ENCODE results near the gene LMO1. TPM values are rescaled to one million over a fixed set of nuclear protein-coding genes. Genes with fewer than 3 reads are reported as not detected.

The LMO1 gene
- total and polyA plus RNA-seq, 4 donors, result not detected

- Histone ChIP-seq H3K9me3 (ENCODE audit: control insufficient read depth in 4 of 4, low read length in 3 of 4) (no peaks in the 10 kb centered on the region), H3K4me3 (ENCODE audit: low read depth in 1 of 3, low read length in 3 of 3) (peak overlapping the region in 1 of 3 donors; percentile 44), H3K27me3 (ENCODE audit: control insufficient read depth in 4 of 4, insufficient read depth in 4 of 4, low read length in 3 of 4) (peaks cover 5 to 31% (median 15%) of the 10 kb centered on the region in 4 donors), H3K9ac (ENCODE audit: low read depth in 1 of 2, low read length in 2 of 2) (no peak overlapping the region), H3K36me3 (ENCODE audit: control insufficient read depth in 4 of 4, insufficient read depth in 3 of 4, low read depth in 1 of 4, low read length in 3 of 4) (no peaks in the 10 kb centered on the region), H3K4me1 (ENCODE audit: control insufficient read depth in 4 of 4, insufficient read depth in 4 of 4, low read length in 3 of 4) (peaks cover 4 to 25% (median 10%) of the 10 kb centered on the region in 4 donors), H3K27ac (ENCODE audit: low read depth in 1 of 2, low read length in 2 of 2) (no peak overlapping the region)
- no peak for DNase-seq (ENCODE audit: low spot score)
- TF ChIP-seq TAF1 (conservative IDR thresholded peaks at IDR 0.05) (no peak), ZBTB33 (IDR thresholded peaks at IDR 0.05) (no peak), RXRA (IDR thresholded peaks at IDR 0.05) (no peak), CTCF (IDR thresholded peaks at IDR 0.05; ENCODE audit: low read depth, low read length, missing input control) (no peak), HNF4G (IDR thresholded peaks at IDR 0.05) (no peak), FOXA2 (IDR thresholded peaks at IDR 0.05) (no peak), NR2F2 (IDR thresholded peaks at IDR 0.05) (no peak), YY1 (IDR thresholded peaks at IDR 0.05) (no peak), ATF3 (IDR thresholded peaks at IDR 0.05) (no peak), HNF4A (conservative IDR thresholded peaks at IDR 0.05) (no peak), EGR1 (IDR thresholded peaks at IDR 0.05; ENCODE audit: low read depth in 2 of 2) (no peak), GABPA (IDR thresholded peaks at IDR 0.05 in 1 of 2, conservative IDR thresholded peaks at IDR 0.05 in 1 of 2) (no peak), RAD21 (IDR thresholded peaks at IDR 0.05) (no peak), MAX (IDR thresholded peaks at IDR 0.05) (no peak), REST (IDR thresholded peaks at IDR 0.05) (no peak), SP1 (IDR thresholded peaks at IDR 0.05) (no peak), FOXA1 (IDR thresholded peaks at IDR 0.05) (no peak), JUND (IDR thresholded peaks at IDR 0.05) (no peak)
- 3% methylated on average over 74 of the region's 74 CpGs for WGBS
Observed at GRCh38 chr11:8267831-8268529, 4.3 kb upstream of the LMO1 start.
